MCF 10A (cell line): Measurements from ENCODE around the gene ZFP36. TPM values are rescaled to one million over a fixed set of nuclear protein-coding genes. Genes with fewer than 3 reads are reported as not detected.
A peak's percentile ranks its signal among the peaks of the same experiment; 100 is the strongest.

Experiments
- BruUV-seq: library from RNA; stranded (reverse); fragments of 400-500 nt; replicated peaks from 2 replicates; lab custom pipeline; 2021; lab: Mats Ljungman, UMichigan
- CTCF ChIA-PET: fragments of 300-600 bp; sonication (Branson Sonifier 250); formaldehyde crosslinking; extraction: SDS; loops from one replicate; lab custom pipeline; 2021; ENCODE audit warnings: antibody characterized with exemption, inconsistent platforms; lab: Yijun Ruan, JAX
- POLR2A ChIA-PET: fragments of 300-600, 350-650 bp; sonication (Branson Sonifier 250); formaldehyde crosslinking; extraction: SDS; loops from one replicate; lab custom pipeline; 2020; ENCODE audit warnings: antibody characterized with exemption, inconsistent platforms; lab: Yijun Ruan, JAX
- DNase-seq: peaks from one replicate; pipeline ENCODE4 v3.0.0-alpha.2; 2018; ENCODE audit not compliant: unreplicated experiment
- H3K27ac Mint-ChIP-seq: one replicate; pipeline ENCODE4 v1.8.0; 2022; ENCODE audit warnings: mild to moderate bottlenecking, low read depth, mixed read lengths; ENCODE audit not compliant: unreplicated experiment
- H3K27me3 Mint-ChIP-seq: one replicate; pipeline ENCODE4 v1.8.0; 2022; ENCODE audit warnings: mixed read lengths; ENCODE audit not compliant: insufficient read depth, unreplicated experiment
- H3K36me3 Mint-ChIP-seq: one replicate; pipeline ENCODE4 v1.8.0; 2022; ENCODE audit warnings: mild to moderate bottlenecking, moderate library complexity, mixed read lengths; ENCODE audit not compliant: insufficient read depth, unreplicated experiment
- H3K4me1 Mint-ChIP-seq: one replicate; pipeline ENCODE4 v1.8.0; 2022; ENCODE audit warnings: mixed read lengths; ENCODE audit not compliant: insufficient read depth, unreplicated experiment
- H3K4me3 Mint-ChIP-seq: one replicate; pipeline ENCODE4 v1.8.0; 2022; ENCODE audit warnings: mild to moderate bottlenecking, moderate library complexity, mixed read lengths; ENCODE audit not compliant: unreplicated experiment
- H3K9me3 Mint-ChIP-seq: one replicate; pipeline ENCODE4 v1.8.0; 2022; ENCODE audit warnings: mixed read lengths; ENCODE audit not compliant: unreplicated experiment
- intact Hi-C: fragments of 100-400 bp; cut with micrococcal nuclease; formaldehyde crosslinking; loops from 2 replicates; pipeline ENCODE4 v1.14.1; 2022
- total RNA-seq: library from RNA; stranded (reverse); gene quantifications from 2 replicates; pipeline ENCODE4 v1.2.3, GENCODE V29; 2022
- TF ChIP-seq, protein P1 (sequence below): fragments of 200-600 bp; IDR thresholded peaks from one replicate; pipeline ENCODE4 v1.8.0; 2022; ENCODE audit warnings: antibody characterized with exemption, mild to moderate bottlenecking; ENCODE audit not compliant: unreplicated experiment

ZFP36 gene
- total RNA-seq, 1 experiment from 2014 or later, result 98.4 TPM

DNA sequence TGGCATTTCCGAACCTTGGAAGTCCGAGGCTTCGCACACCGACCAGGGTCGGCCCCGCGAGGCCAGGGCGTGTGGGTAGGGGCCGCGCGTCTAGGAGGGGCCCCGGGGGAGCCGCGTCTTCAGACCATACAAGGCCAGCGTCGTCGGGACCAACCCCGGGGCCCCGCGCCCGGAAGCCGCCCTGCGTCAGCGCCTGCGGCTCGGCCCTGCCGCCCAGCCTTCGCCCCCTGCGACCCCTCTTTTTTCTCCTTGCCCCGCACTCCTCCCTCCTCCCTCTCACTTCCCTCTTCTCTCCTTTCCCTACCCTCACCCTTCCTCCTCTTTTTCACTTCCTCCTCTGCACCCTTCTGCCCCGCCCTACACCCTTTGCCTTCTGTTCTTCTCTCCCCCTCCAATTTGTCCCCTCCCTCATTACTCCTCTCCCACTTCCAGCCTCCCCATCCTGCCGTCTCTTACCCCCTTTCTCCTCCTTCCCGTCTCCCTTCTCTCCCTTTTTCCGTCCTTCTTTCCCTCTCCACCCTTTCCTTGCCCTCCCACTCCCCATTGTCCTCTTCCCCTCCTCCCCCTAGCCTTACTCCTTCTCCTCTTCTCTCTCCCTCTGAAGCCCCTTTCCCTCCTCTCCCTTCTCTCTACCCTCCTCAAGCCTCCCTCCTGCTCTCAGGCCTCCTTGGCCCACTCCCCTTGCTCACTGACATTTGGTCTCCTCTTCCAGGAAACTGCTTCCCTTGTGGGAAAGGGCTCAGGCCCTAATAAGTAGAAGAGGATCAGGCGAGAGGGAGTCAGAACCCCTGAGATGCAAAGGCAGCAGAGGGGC is 3.6 kb downstream of the ZFP36 start:
- Mint-ChIP-seq H3K4me3 (peak overlapping the region; percentile 94), H3K27me3 (no peaks in the 10 kb centered on the region), H3K36me3 (peaks cover 66% of the 10 kb centered on the region), H3K4me1 (peaks cover 33% of the 10 kb centered on the region), H3K9me3 (no peaks in the 10 kb centered on the region), H3K27ac (peak overlapping the region; percentile 92)
- BruUV-seq, result no TSS peak
- POLR2A ChIA-PET, result interaction anchor here (0.8 to 4.3 kb wide), 6 partner anchors 10 to 28 kb away, joined by 3 to 121 read pairs (median 27); partner anchors contain the start of genes MED29, PAF1 and RPS16
- intact Hi-C loops, result no loop called here
- peak; percentile 34 for DNase-seq
- TF ChIP-seq, protein P1, sequence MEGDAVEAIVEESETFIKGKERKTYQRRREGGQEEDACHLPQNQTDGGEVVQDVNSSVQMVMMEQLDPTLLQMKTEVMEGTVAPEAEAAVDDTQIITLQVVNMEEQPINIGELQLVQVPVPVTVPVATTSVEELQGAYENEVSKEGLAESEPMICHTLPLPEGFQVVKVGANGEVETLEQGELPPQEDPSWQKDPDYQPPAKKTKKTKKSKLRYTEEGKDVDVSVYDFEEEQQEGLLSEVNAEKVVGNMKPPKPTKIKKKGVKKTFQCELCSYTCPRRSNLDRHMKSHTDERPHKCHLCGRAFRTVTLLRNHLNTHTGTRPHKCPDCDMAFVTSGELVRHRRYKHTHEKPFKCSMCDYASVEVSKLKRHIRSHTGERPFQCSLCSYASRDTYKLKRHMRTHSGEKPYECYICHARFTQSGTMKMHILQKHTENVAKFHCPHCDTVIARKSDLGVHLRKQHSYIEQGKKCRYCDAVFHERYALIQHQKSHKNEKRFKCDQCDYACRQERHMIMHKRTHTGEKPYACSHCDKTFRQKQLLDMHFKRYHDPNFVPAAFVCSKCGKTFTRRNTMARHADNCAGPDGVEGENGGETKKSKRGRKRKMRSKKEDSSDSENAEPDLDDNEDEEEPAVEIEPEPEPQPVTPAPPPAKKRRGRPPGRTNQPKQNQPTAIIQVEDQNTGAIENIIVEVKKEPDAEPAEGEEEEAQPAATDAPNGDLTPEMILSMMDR, result no peak
- CTCF ChIA-PET, result interaction anchor here (0.9 kb wide), 1 partner anchor 12 kb away, joined by 5 read pairs; no protein-coding TSS in a partner anchor

DNA sequence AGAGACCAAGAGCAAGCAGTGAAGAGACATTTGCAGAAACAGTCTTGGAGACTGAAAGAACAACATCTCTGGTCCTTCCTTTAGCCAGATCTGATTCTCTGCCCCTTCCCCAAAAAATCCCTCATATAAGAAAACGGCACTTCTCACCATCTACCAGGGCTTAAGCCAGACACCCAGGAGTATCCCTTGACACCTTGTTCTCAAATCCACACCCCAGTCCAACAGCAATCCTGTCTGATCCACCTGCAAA is 4.1 kb downstream of the ZFP36 start:
- Mint-ChIP-seq H3K4me1 (peaks cover 33% of the 10 kb centered on the region), H3K27me3 (no peaks in the 10 kb centered on the region), H3K9me3 (no peaks in the 10 kb centered on the region), H3K4me3 (peak overlapping the region; percentile 94), H3K27ac (peak overlapping the region; percentile 92), H3K36me3 (peaks cover 66% of the 10 kb centered on the region)
- intact Hi-C loops, result loop anchor here (1.0 kb wide), 3 partner anchors 13 to 288 kb away; no protein-coding TSS in a partner anchor
- POLR2A ChIA-PET, result interaction anchor here (1.4 to 2.2 kb wide), 6 partner anchors 9 to 34 kb away, joined by 7 to 110 read pairs (median 34); partner anchors contain the start of genes MED29, PAF1, RPS16 and SUPT5H
- TF ChIP-seq, protein P1, result no peak
- CTCF ChIA-PET, result interaction anchor here (1.0 to 1.9 kb wide), 6 partner anchors 8 to 295 kb away, joined by 3 to 80 read pairs (median 8); no protein-coding TSS in a partner anchor
- no peak for DNase-seq
- BruUV-seq, result no TSS peak

DNA sequence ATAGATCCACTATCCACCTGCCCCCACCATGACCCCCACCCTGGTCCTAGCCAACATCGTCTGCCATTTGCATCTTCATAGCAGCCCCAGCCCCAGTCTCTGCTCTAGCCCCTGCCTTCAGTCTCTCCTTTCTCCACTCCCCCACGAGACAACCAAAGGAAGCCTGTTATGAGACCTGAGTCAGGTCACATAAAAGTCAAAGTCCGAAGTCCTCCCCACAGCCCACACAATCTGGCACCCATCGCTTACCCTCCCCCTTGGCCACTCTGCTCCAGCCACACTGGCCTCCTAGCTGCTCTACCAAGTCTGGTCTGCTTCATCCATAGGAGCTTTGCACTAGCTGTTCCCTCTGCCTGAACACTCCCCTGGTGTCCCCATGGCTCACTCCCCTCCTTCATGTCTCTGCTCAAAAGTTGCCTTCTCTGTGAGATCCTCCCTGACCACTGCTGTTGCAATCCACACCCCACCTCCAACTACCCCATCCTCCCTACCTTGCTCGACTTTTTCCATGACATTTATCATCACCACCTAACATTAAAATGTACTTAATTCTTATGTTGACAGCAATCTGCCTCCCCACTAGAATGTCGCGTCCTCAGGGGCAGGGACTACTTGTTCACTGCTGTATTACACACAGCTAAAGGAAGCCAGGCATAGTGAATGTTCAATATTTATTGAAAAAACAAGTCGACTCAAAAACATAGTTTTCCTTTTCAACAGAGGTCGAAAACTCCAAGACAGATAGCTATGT is 4.6 kb downstream of the ZFP36 start:
- ChIA-PET POLR2A (interaction anchor here (0.6 to 2.2 kb wide), 17 partner anchors 9 to 299 kb away, joined by 3 to 110 read pairs (median 5); partner anchors contain the start of genes EID2B, MED29, PAF1 and RPS16), CTCF (interaction anchor here (0.6 to 1.9 kb wide), 16 partner anchors 8 to 1046 kb away, joined by 3 to 80 read pairs (median 5); partner anchors contain the start of genes MED29, PAF1 and RPS16)
- peaks cover 29% of the 10 kb centered on the region for H3K4me1 Mint-ChIP-seq
- BruUV-seq, result no TSS peak
- intact Hi-C loops, result loop anchor here (1.0 kb wide), 3 partner anchors 14 to 289 kb away; no protein-coding TSS in a partner anchor
- DNase-seq, result peak; percentile 67
- no peaks in the 10 kb centered on the region for H3K27me3 Mint-ChIP-seq
- H3K27ac Mint-ChIP-seq, result peak overlapping the region; percentile 92
- TF ChIP-seq, protein P1, result no peak
- H3K4me3 Mint-ChIP-seq, result peak overlapping the region; percentile 94
- no peaks in the 10 kb centered on the region for H3K9me3 Mint-ChIP-seq
- peaks cover 62% of the 10 kb centered on the region for H3K36me3 Mint-ChIP-seq
